Measurements from ENCODE around the gene JOSD2. TPM values are rescaled to one million over a fixed set of nuclear protein-coding genes. Genes with fewer than 3 reads are reported as not detected.

Gene JOSD2
- total and polyA plus RNA-seq, 9 of the 15 experiments (the other 6 are each of a cell fraction or from before 2014, with no cell fraction given), result 0.06 to 14.4 (median 3.1) TPM

GRCh38 chr19:50511069-50511822, at the start of gene JOSD2 (continued):
- TF ChIP-seq AFF1 (IDR thresholded peaks at IDR 0.05; ENCODE audit: low read depth in 1 of 2, partially characterized antibody in 2 of 2) (peak; percentile 18 to 97), NFE2L1 (tag; IDR thresholded peaks at IDR 0.05; ENCODE audit: borderline replicate concordance, low read depth) (no peak), CTCF (IDR thresholded peaks at IDR 0.05 in 2 of 3, conservative IDR thresholded peaks at IDR 0.05 in 1 of 3; ENCODE audit: insufficient read depth in 2 of 3, low read depth in 1 of 3, low read length in 3 of 3) (peak in 1 of 3 experiments; percentile 11; a peak in 1 of 6 replicates), FOXP1 (CRISPR knock-in tag; IDR thresholded peaks at IDR 0.05) (peak; percentile 73; the same call in 1 of the 2 replicates), POLR2AphosphoS5 (IDR thresholded peaks at IDR 0.05; ENCODE audit: control insufficient read depth, insufficient read depth, low read depth, low read length) (no peak), ZNF445 (CRISPR knock-in tag; IDR thresholded peaks at IDR 0.05; ENCODE audit: low read depth) (no peak), ZNF3 (CRISPR knock-in tag; IDR thresholded peaks at IDR 0.05) (no peak), BACH1 (tag; IDR thresholded peaks at IDR 0.05) (no peak; the same call in 1 of the 2 replicates), ZMIZ1 (IDR thresholded peaks at IDR 0.05; ENCODE audit: low read depth in 2 of 2, low read length in 2 of 2) (0 out of 4 replicates have a peak, but pooled peaks have one; percentile 13 to 26), ZNF217 (CRISPR knock-in tag; IDR thresholded peaks at IDR 0.05) (no peak), MYBL2 (IDR thresholded peaks at IDR 0.05; ENCODE audit: low read depth) (no peak), MYBL2 (CRISPR knock-in tag; IDR thresholded peaks at IDR 0.05; ENCODE audit: borderline replicate concordance) (no peak), ARID2 (IDR thresholded peaks at IDR 0.05) (no peak), ZFP91 (CRISPR knock-in tag; IDR thresholded peaks at IDR 0.05) (no peak), CBX5 (IDR thresholded peaks at IDR 0.05; ENCODE audit: borderline replicate concordance, low read depth) (0 out of 2 replicates have a peak, but pooled peaks have one; percentile 66)
